Measurements from ENCODE around the gene PDGFRB. TPM values are rescaled to one million over a fixed set of nuclear protein-coding genes. Genes with fewer than 3 reads are reported as not detected.

PDGFRB gene
- total RNA-seq, 2 donors from 2014 or later: 8.6 to 18.1 TPM

DNA sequence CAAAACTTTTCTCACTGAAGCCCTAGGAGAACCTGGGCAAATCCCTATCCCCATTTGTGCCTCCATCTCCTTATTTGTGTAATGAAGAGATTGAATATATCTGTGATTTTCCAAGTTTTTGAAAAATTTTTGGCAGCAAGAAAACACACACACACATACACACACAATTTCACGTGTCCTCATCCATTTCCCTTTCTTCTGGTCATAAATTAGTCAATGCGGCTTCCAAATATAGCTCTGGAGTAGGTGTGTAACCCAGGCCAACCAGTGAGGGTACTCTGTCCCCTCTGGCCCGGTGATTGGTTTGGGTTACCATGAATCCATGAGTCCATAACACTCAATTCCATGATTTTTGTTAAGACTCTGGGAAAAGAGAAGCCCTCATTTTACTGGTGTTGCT is 82.0 kb downstream of the PDGFRB start:
- TF ChIP-seq, protein P1, sequence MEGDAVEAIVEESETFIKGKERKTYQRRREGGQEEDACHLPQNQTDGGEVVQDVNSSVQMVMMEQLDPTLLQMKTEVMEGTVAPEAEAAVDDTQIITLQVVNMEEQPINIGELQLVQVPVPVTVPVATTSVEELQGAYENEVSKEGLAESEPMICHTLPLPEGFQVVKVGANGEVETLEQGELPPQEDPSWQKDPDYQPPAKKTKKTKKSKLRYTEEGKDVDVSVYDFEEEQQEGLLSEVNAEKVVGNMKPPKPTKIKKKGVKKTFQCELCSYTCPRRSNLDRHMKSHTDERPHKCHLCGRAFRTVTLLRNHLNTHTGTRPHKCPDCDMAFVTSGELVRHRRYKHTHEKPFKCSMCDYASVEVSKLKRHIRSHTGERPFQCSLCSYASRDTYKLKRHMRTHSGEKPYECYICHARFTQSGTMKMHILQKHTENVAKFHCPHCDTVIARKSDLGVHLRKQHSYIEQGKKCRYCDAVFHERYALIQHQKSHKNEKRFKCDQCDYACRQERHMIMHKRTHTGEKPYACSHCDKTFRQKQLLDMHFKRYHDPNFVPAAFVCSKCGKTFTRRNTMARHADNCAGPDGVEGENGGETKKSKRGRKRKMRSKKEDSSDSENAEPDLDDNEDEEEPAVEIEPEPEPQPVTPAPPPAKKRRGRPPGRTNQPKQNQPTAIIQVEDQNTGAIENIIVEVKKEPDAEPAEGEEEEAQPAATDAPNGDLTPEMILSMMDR (IDR thresholded peaks at IDR 0.05): no peak
- intact Hi-C loops (cut with DNase I): no loop called here

DNA sequence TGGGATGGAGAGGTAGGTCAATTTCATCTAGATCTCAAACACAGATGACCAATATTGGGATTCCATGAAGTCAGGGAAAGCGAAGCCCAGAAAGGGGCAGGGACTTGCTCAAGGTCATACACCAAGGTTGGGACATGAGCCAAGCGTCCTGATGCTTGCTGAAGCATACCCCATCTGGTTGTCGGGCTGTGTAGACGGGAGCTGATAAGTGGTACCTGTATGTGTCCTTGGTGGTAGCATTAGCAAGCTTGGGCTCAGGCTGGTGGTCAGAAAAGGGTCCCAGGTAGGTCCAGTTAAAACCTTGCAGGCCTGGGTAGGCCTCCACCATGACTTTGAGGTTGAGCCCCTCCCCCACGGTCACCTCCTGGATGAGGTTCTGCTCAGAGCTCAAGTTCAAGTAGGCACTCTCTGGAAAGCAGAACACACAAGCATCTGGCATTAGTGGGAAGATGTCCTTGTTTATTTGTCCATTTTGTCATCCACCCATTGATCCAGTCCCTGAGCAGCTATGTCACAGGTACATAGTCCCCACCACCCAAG is 82.5 kb downstream of the PDGFRB start:
- no peak overlapping the region for H3K9ac ChIP-seq (ENCODE audit: low read depth in 2 of 2, low read length in 2 of 2)
- intact Hi-C loops (cut with DNase I): no loop called here
- H3K4me1 ChIP-seq: no peaks in the 10 kb centered on the region
- TF ChIP-seq, protein P1 (IDR thresholded peaks at IDR 0.05): no peak
- no peaks in the 10 kb centered on the region for H3K27me3 ChIP-seq
- no peaks in the 10 kb centered on the region for H3K9me3 ChIP-seq
- H3K36me3 ChIP-seq: no peaks in the 10 kb centered on the region
- H3K27ac ChIP-seq: no peak overlapping the region
- no peak overlapping the region for H3K4me3 ChIP-seq
- no peak for DNase-seq

More for the DNA sequence above, 82.0 kb downstream of the PDGFRB start:
- no peaks in the 10 kb centered on the region for H3K9me3 ChIP-seq
- no peaks in the 10 kb centered on the region for H3K36me3 ChIP-seq
- H3K27ac ChIP-seq: no peak overlapping the region
- H3K4me3 ChIP-seq: no peak overlapping the region
- no peaks in the 10 kb centered on the region for H3K27me3 ChIP-seq
- no peaks in the 10 kb centered on the region for H3K4me1 ChIP-seq
- H3K9ac ChIP-seq (ENCODE audit: low read depth in 2 of 2, low read length in 2 of 2): no peak overlapping the region
- no peak for DNase-seq

DNA sequence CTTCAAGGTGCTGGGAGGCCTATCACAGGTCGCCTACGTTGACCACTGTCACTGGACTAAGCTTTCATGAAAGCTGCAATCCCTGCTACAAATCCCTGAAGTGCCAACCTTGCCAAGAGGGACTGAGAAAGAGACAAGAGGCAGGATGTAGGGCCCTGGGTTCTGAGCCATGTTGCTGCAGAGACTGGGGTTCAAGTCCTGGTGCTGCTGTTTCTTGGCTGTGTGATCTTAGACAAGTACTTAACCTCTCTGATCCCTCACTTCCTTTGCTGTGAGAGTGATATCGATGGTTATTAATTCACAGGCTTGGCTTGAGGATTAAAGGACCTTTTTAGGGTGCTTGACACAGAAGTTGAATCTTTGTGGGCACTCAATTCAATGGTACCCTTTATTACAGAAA is 84.8 kb downstream of the PDGFRB start:
- DNase-seq: no peak
- H3K9ac ChIP-seq (ENCODE audit: low read depth in 2 of 2, low read length in 2 of 2): no peak overlapping the region

DNA sequence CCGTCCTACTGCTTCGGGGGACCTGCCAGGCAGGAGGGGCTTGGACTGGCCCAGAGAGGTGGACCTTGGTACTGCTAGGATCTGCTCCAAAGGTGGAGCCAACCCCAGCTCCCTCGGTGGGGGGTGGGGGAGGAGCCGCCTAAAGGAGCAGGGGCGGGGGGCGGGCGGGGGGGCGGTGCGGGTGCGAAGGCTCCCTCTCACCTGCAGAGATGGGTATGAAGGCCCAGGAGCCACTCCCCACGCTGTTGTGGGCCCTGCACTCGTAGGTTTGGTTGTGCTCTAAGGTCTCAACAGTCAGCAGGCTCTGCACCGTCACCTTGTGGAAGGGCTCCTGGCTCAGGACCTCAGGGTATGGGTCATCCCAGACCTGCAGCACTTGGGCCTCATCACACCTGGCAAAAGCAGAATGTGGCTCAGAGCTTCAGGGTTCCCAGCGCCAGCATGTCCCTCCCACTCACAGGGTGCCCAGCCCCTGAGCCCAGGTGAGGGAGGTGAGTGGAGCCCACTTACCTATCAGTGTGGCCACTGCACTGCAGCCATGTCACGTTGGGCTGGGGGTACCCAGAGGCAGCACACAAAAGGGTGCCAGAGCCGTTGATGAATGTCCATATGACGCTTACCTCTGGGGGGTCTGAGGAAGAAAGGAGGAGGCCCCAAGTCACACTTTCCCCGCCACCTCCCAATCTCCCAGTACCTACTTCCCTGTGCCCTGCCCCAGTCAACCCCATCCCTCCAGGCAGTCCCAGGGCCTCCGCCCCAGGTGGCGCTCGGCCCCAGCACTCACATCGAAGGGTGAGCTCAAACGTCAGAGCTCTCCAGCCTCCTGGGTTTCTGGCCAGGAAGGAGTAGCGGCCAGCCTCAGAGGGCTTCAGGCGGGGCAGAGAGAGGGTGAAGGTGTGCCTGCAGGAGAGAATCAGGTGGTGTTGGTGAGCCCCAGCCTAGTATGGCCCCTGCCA is 85.7 kb downstream of the PDGFRB start:
- Histone ChIP-seq H3K4me3 (no peak overlapping the region), H3K27ac (no peak overlapping the region), H3K27me3 (no peaks in the 10 kb centered on the region), H3K4me1 (no peaks in the 10 kb centered on the region), H3K9me3 (no peaks in the 10 kb centered on the region), H3K9ac (ENCODE audit: low read depth in 2 of 2, low read length in 2 of 2) (no peak overlapping the region), H3K36me3 (no peaks in the 10 kb centered on the region)
- intact Hi-C loops (cut with DNase I): no loop called here
- TF ChIP-seq, protein P1 (IDR thresholded peaks at IDR 0.05): no peak
- no peak for DNase-seq

More for the DNA sequence above, 84.8 kb downstream of the PDGFRB start:
- intact Hi-C loops (cut with DNase I): no loop called here
- Histone ChIP-seq H3K36me3 (no peaks in the 10 kb centered on the region), H3K4me1 (no peaks in the 10 kb centered on the region), H3K4me3 (no peak overlapping the region), H3K9me3 (no peaks in the 10 kb centered on the region), H3K27me3 (no peaks in the 10 kb centered on the region), H3K27ac (no peak overlapping the region)
- TF ChIP-seq, protein P1 (IDR thresholded peaks at IDR 0.05): no peak

DNA sequence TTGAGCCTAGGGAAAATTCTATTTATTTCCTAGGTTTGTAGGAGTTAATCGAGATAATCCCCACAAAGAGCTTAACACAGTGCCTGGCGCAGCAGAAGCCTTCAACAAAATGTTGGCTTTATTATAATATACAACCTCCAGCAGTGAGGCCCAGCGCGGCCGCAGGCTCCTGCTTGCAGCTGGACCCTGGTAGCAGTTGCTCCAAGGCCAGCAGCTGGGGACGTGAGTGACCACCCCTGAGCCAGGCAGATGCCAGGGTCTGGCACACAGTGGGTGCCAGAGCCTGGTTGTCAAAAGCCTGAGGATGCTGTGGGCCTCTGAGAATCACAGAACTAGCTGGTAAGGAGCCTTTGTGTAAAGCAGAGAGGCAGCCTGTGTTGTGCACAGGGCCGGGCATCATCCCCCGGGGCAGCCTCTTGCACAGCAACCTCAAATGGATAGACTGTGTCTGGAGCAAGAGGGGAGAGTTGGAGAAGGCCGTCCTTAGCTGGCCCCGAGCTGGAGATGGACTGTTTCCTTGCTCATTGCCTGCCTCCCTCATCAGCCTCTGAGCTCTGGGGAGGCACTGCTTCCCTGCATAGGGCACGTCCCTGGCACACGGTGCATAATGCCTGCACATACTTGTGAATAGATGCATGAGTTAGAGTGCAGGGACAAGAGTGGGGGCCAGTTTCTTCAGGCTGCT is 86.5 kb downstream of the PDGFRB start:
- H3K27ac ChIP-seq: no peak overlapping the region
- no peaks in the 10 kb centered on the region for H3K9me3 ChIP-seq
- H3K4me3 ChIP-seq: no peak overlapping the region
- no peak for DNase-seq
- no peaks in the 10 kb centered on the region for H3K27me3 ChIP-seq
- TF ChIP-seq, protein P1 (IDR thresholded peaks at IDR 0.05): no peak
- no peaks in the 10 kb centered on the region for H3K4me1 ChIP-seq
- no peak overlapping the region for H3K9ac ChIP-seq (ENCODE audit: low read depth in 2 of 2, low read length in 2 of 2)
- no peaks in the 10 kb centered on the region for H3K36me3 ChIP-seq
- intact Hi-C loops (cut with DNase I): no loop called here
